ENCODE measurements around the gene CTXND1.

DNA sequence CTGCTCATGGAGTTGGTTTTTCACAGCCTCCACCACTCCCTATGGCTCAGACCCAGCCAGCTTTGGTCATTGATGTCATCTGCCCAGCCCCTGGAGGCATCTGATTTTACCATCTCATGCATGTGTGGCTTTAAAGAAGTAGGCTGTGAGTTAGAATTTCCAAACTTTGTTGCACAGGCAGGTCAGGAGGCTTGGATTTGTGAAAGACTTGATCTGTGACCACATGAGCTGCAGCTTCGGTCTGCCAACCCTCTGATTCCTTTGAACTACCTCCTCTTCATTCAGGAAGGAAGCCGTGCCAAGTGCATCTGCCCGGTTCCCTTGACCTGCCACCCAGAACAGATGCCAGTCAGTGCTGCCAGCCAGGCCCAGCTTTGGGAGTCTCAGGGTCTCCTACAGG is 9.2 kb downstream of the CTXND1 start:
- TF ChIP-seq EP300 (IDR thresholded peaks at IDR 0.05) (no peak), POLR2A (IDR thresholded peaks at IDR 0.05) (no peak)
- TF ChIP-seq, protein P1, sequence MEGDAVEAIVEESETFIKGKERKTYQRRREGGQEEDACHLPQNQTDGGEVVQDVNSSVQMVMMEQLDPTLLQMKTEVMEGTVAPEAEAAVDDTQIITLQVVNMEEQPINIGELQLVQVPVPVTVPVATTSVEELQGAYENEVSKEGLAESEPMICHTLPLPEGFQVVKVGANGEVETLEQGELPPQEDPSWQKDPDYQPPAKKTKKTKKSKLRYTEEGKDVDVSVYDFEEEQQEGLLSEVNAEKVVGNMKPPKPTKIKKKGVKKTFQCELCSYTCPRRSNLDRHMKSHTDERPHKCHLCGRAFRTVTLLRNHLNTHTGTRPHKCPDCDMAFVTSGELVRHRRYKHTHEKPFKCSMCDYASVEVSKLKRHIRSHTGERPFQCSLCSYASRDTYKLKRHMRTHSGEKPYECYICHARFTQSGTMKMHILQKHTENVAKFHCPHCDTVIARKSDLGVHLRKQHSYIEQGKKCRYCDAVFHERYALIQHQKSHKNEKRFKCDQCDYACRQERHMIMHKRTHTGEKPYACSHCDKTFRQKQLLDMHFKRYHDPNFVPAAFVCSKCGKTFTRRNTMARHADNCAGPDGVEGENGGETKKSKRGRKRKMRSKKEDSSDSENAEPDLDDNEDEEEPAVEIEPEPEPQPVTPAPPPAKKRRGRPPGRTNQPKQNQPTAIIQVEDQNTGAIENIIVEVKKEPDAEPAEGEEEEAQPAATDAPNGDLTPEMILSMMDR (IDR thresholded peaks at IDR 0.05) = no peak
